CD14-positive monocyte (primary cell): Measurements from ENCODE around the gene ZSWIM5. TPM values are rescaled to one million over a fixed set of nuclear protein-coding genes. Genes with fewer than 3 reads are reported as not detected.

Experiments used
- DNase-seq, 3 donors: peaks; one replicate each; pipeline ENCODE4 v3.0.0-alpha.2; 2011 to 2022
- H2AFZ ChIP-seq: 2 replicates; pipeline ENCODE4 v1.6.0; 2012; ENCODE audit warnings: mild to moderate bottlenecking, low read depth, low read length, inconsistent platforms; ENCODE audit not compliant: insufficient read depth, poor library complexity, severe bottlenecking
- H3K27ac ChIP-seq, 2 donors: 1 replicate in 1 of 2; 2 replicates in 1 of 2; pipeline ENCODE4 v1.5.1; 2012 to 2013; ENCODE audit warnings: low read length in 2 of 2, control low read depth in 1 of 2, inconsistent platforms in 1 of 2, low read depth in 1 of 2, mild to moderate bottlenecking in 1 of 2
- H3K27me3 ChIP-seq, 2 donors: one replicate each; pipeline versions ENCODE4 v1.6.0 to v1.6.1; 2011 to 2013; ENCODE audit warnings: low read length in 2 of 2; ENCODE audit not compliant: control insufficient read depth in 2 of 2, insufficient read depth in 2 of 2
- H3K36me3 ChIP-seq, 2 donors: replicated peaks in 1 of 2; 1 replicate in 1 of 2; 2 replicates in 1 of 2; pipeline versions ENCODE4 v1.5.1 to v1.6.1; 2012 to 2013; ENCODE audit warnings: low read length in 2 of 2, control low read depth in 1 of 2, inconsistent platforms in 1 of 2, mild to moderate bottlenecking in 1 of 2; ENCODE audit not compliant: insufficient read depth in 2 of 2, control insufficient read depth in 1 of 2
- H3K4me1 ChIP-seq, 2 donors: 1 replicate in 1 of 2; 2 replicates in 1 of 2; pipeline versions ENCODE4 v1.5.1 to v1.6.1; 2012 to 2013; ENCODE audit warnings: low read length in 2 of 2, control low read depth in 1 of 2, inconsistent platforms in 1 of 2, mild to moderate bottlenecking in 1 of 2, moderate library complexity in 1 of 2; ENCODE audit not compliant: insufficient read depth in 2 of 2, control insufficient read depth in 1 of 2
- H3K4me2 ChIP-seq: replicated peaks from 2 replicates; pipeline ENCODE3; 2012; ENCODE audit warnings: low read length, moderate library complexity, mild to moderate bottlenecking; ENCODE audit not compliant: poor library complexity, severe bottlenecking; ENCODE audit errors: extremely low read depth
- H3K4me3 ChIP-seq, 3 experiments: fragments of 200-600 bp in 1 of 3; sonication (generic) in 1 of 3; replicated peaks in 1 of 3; 1 replicate in 2 of 3; 2 replicates in 1 of 3; pipeline ENCODE4 v1.5.1; 2011 to 2013; ENCODE audit warnings: low read length in 3 of 3, mild to moderate bottlenecking in 3 of 3, control low read depth in 2 of 3, low read depth in 2 of 3, inconsistent platforms in 1 of 3, moderate library complexity in 1 of 3
- H3K79me2 ChIP-seq: 2 replicates; pipeline ENCODE4 v1.6.0; 2012; ENCODE audit warnings: mild to moderate bottlenecking, control low read depth, inconsistent platforms, low read length, moderate library complexity; ENCODE audit not compliant: insufficient read depth
- H3K9ac ChIP-seq: 2 replicates; pipeline ENCODE4 v1.6.0; 2017; ENCODE audit warnings: low read length, mild to moderate bottlenecking; ENCODE audit not compliant: insufficient read depth, poor library complexity, severe bottlenecking
- H3K9me3 ChIP-seq, 2 donors: replicated peaks in 1 of 2; 1 replicate in 1 of 2; 2 replicates in 1 of 2; pipeline versions ENCODE4 v1.5.1 to v1.6.1; 2012 to 2013; ENCODE audit warnings: low read length in 2 of 2, control low read depth in 1 of 2; ENCODE audit not compliant: control insufficient read depth in 1 of 2, insufficient read depth in 1 of 2
- H4K20me1 ChIP-seq: 2 replicates; pipeline ENCODE4 v1.6.0; 2012; ENCODE audit warnings: mild to moderate bottlenecking, low read length, control low read depth, moderate library complexity; ENCODE audit not compliant: insufficient read depth
- H3K27ac Mint-ChIP-seq, 7 donors: one replicate each; pipeline ENCODE4 v1.8.0; 2020; ENCODE audit warnings: mild to moderate bottlenecking in 7 of 7, mixed read lengths in 7 of 7, moderate library complexity in 6 of 7, inconsistent platforms in 2 of 7
- H3K27me3 Mint-ChIP-seq, 3 donors: one replicate each; pipeline ENCODE4 v1.8.0; 2021 to 2022; ENCODE audit warnings: low read depth in 3 of 3, mild to moderate bottlenecking in 3 of 3, mixed read lengths in 3 of 3, moderate library complexity in 3 of 3, inconsistent platforms in 1 of 3
- H3K36me3 Mint-ChIP-seq, 2 donors: one replicate each; pipeline ENCODE4 v1.8.0; 2020; ENCODE audit warnings: mixed read lengths in 2 of 2, inconsistent platforms in 1 of 2, mild to moderate bottlenecking in 1 of 2
- H3K4me1 Mint-ChIP-seq: one replicate; pipeline ENCODE4 v1.8.0; 2020; ENCODE audit warnings: mild to moderate bottlenecking, mixed read lengths
- H3K4me3 Mint-ChIP-seq, 2 donors: one replicate each; pipeline ENCODE4 v1.8.0; 2020; ENCODE audit warnings: mild to moderate bottlenecking in 2 of 2, mixed read lengths in 2 of 2, moderate library complexity in 1 of 2
- H3K9me3 Mint-ChIP-seq, 7 donors: one replicate each; pipeline ENCODE4 v1.8.0; 2020 to 2022; ENCODE audit warnings: mixed read lengths in 7 of 7, mild to moderate bottlenecking in 6 of 7, moderate library complexity in 6 of 7, inconsistent platforms in 2 of 7
- WGBS: methylation state at CpG from one replicate; pipeline ENCODE4 v1.1.5; 2013; ENCODE audit warnings: missing lambda C conversion rate; ENCODE audit not compliant: insufficient coverage; 5-methylcytosine and 5-hydroxymethylcytosine counted together
- intact Hi-C, 2 donors: fragments of 100-400 bp; cut with micrococcal nuclease; formaldehyde crosslinking; loops; one replicate each; pipeline versions ENCODE4 v1.15.0 to v1.15.1; 2023
- polyA plus RNA-seq, 3 donors: library from polyadenylated mRNA; depleted of rRNA in 1 of 3; unstranded in 2 of 3; stranded (reverse) in 1 of 3; fragments of 300-500 nt in 2 of 3; fragments of >200 nt in 1 of 3; fragmentation: Illumina TruSeq in 2 of 3; gene quantifications; 1 replicate in 2 of 3; 2 replicates in 1 of 3; pipeline ENCODE4 v1.2.3, GENCODE V29; 2012 to 2021
- TF ChIP-seq, protein P1 (sequence below): fragments of 200-600 bp; IDR thresholded peaks from one replicate; pipeline ENCODE4 v1.8.0; 2022; ENCODE audit warnings: antibody characterized with exemption, mild to moderate bottlenecking

ZSWIM5 gene
- polyA plus RNA-seq, 3 donors, result not detected

DNA sequence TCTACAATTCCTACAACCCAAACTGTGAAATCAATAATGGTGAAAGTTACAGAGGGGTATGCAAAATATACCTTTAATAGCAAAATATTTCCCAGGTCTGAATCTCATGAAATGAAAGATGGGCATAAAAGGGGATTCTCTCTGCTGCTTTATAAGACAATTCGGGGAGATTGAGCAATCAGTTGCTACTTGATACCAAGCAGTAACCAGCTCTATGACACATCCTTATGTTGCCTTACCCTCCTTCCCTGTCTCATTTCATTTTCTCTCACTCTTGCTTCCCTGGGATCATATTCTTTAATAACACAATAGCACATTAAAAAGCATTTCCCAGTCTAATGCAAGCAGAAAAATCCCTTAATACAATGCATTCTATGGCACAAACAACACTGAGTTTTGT is 29.0 kb downstream of the ZSWIM5 start:
- H3K27me3 ChIP-seq, result no peaks in the 10 kb centered on the region
- Mint-ChIP-seq H3K4me3 (no peak overlapping the region), H3K27ac (no peak overlapping the region), H3K4me1 (no peaks in the 10 kb centered on the region), H3K9me3 (peaks cover 10 to 28% (median 17%) of the 10 kb centered on the region in 7 donors), H3K36me3 (no peaks in the 10 kb centered on the region), H3K27me3 (peaks cover 0 to 2% (median 0%) of the 10 kb centered on the region in 3 donors)
- no peak overlapping the region for H3K4me2 ChIP-seq
- no peaks in the 10 kb centered on the region for H3K79me2 ChIP-seq
- no peak overlapping the region for H3K9ac ChIP-seq
- DNase-seq, result no peak
- H2AFZ ChIP-seq, result no peak overlapping the region
- H4K20me1 ChIP-seq, result no peaks in the 10 kb centered on the region
- TF ChIP-seq, protein P1, sequence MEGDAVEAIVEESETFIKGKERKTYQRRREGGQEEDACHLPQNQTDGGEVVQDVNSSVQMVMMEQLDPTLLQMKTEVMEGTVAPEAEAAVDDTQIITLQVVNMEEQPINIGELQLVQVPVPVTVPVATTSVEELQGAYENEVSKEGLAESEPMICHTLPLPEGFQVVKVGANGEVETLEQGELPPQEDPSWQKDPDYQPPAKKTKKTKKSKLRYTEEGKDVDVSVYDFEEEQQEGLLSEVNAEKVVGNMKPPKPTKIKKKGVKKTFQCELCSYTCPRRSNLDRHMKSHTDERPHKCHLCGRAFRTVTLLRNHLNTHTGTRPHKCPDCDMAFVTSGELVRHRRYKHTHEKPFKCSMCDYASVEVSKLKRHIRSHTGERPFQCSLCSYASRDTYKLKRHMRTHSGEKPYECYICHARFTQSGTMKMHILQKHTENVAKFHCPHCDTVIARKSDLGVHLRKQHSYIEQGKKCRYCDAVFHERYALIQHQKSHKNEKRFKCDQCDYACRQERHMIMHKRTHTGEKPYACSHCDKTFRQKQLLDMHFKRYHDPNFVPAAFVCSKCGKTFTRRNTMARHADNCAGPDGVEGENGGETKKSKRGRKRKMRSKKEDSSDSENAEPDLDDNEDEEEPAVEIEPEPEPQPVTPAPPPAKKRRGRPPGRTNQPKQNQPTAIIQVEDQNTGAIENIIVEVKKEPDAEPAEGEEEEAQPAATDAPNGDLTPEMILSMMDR, result no peak
- H3K27ac ChIP-seq, result no peak overlapping the region
- peaks cover 0 to 5% of the 10 kb centered on the region in 2 donors for H3K9me3 ChIP-seq
- no peaks in the 10 kb centered on the region for H3K4me1 ChIP-seq
- no peaks in the 10 kb centered on the region for H3K36me3 ChIP-seq
- intact Hi-C loops, result no loop called here
- no peak overlapping the region for H3K4me3 ChIP-seq
- no CpG with 5 or more reads among the region's 1 CpG for WGBS

DNA sequence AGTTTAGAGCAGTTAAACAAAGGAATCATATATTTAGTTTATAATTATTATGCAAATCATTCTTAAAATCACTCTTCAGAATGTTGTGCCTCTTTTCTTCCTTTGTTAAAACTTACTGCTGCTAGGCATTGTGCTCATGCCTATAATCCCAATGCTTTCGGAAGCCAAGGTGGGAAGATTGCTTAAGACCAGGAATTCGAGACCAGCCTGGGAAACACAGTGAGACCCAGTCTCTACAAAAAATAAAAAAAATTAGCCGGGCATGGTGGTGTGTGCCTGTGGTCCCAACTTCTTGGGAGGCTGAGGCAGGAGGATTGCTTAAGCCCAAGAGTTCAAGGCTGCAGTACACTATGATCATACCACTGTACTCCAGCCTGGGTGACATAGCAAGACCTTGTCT is 33.6 kb downstream of the ZSWIM5 start:
- Histone ChIP-seq H3K36me3 (no peaks in the 10 kb centered on the region), H3K9ac (no peak overlapping the region), H3K27me3 (no peaks in the 10 kb centered on the region), H3K4me2 (no peak overlapping the region), H4K20me1 (no peaks in the 10 kb centered on the region), H3K9me3 (no peaks in the 10 kb centered on the region), H3K4me3 (no peak overlapping the region), H3K79me2 (no peaks in the 10 kb centered on the region), H2AFZ (no peak overlapping the region), H3K27ac (no peak overlapping the region), H3K4me1 (no peaks in the 10 kb centered on the region)
- H3K27me3 Mint-ChIP-seq, result peaks cover 0 to 2% (median 0%) of the 10 kb centered on the region in 3 donors
- peaks cover 0 to 3% (median 0%) of the 10 kb centered on the region in 7 donors for H3K9me3 Mint-ChIP-seq
- peaks cover 3% of the 10 kb centered on the region for H3K4me1 Mint-ChIP-seq
- WGBS, result no CpG with 5 or more reads among the region's 3 CpGs
- H3K36me3 Mint-ChIP-seq, result no peaks in the 10 kb centered on the region
- TF ChIP-seq, protein P1, result no peak
- no peak overlapping the region for H3K4me3 Mint-ChIP-seq
- intact Hi-C loops, result no loop called here
- no peak for DNase-seq
- H3K27ac Mint-ChIP-seq, result no peak overlapping the region
